Mesendoderm (in vitro differentiated cells): ENCODE results near the gene KCNK17.

Experiments used
- DNase-seq: peaks from one replicate; pipeline ENCODE4 v3.0.0; 2013
- H2AK5ac ChIP-seq: 2 replicates; pipeline ENCODE4 v1.6.1; 2013; ENCODE audit warnings: low read length, inconsistent platforms
- H2BK120ac ChIP-seq: 2 replicates; pipeline ENCODE4 v1.6.1; 2013; ENCODE audit warnings: low read depth, mild to moderate bottlenecking, low read length, moderate library complexity, mixed read lengths
- H2BK15ac ChIP-seq: replicated peaks from 2 replicates; pipeline ENCODE4 v1.6.1; 2013; ENCODE audit warnings: low read depth, mild to moderate bottlenecking, moderate library complexity
- H2BK5ac ChIP-seq: 2 replicates; pipeline ENCODE4 v1.6.1; 2013; ENCODE audit warnings: low read length, inconsistent platforms
- H3K18ac ChIP-seq: 2 replicates; pipeline ENCODE4 v1.6.1; 2013; ENCODE audit warnings: mild to moderate bottlenecking, low read length, mixed read lengths
- H3K23ac ChIP-seq: one replicate; pipeline ENCODE4 v1.6.1; 2013; ENCODE audit warnings: low read length
- H3K27ac ChIP-seq: 2 replicates; pipeline ENCODE4 v1.5.1; 2013; ENCODE audit warnings: low read depth, mild to moderate bottlenecking, inconsistent platforms, low read length, moderate library complexity
- H3K27me3 ChIP-seq: 2 replicates; pipeline ENCODE4 v1.6.1; 2013; ENCODE audit warnings: low read length, control low read depth, mild to moderate bottlenecking, inconsistent platforms; ENCODE audit not compliant: insufficient read depth, poor library complexity
- H3K36me3 ChIP-seq: 2 replicates; pipeline ENCODE4 v1.6.1; 2013; ENCODE audit warnings: low read length, inconsistent platforms; ENCODE audit not compliant: control insufficient read depth, insufficient read depth
- H3K4ac ChIP-seq: one replicate; pipeline ENCODE4 v1.6.1; 2013; ENCODE audit warnings: low read depth, mild to moderate bottlenecking, low read length, moderate library complexity
- H3K4me1 ChIP-seq: 2 replicates; pipeline ENCODE4 v1.6.1; 2013; ENCODE audit warnings: low read depth, low read length, inconsistent platforms; ENCODE audit not compliant: control insufficient read depth
- H3K4me2 ChIP-seq: 2 replicates; pipeline ENCODE4 v1.6.1; 2013; ENCODE audit warnings: low read length
- H3K4me3 ChIP-seq: 2 replicates; pipeline ENCODE4 v1.5.1; 2013; ENCODE audit warnings: mild to moderate bottlenecking, low read length
- H3K56ac ChIP-seq: one replicate; pipeline ENCODE4 v1.6.1; 2013; ENCODE audit warnings: low read length
- H3K79me1 ChIP-seq: 2 replicates; pipeline ENCODE4 v1.6.1; 2013; ENCODE audit warnings: low read length, inconsistent platforms
- H3K79me2 ChIP-seq: 2 replicates; pipeline ENCODE4 v1.6.1; 2013; ENCODE audit warnings: mild to moderate bottlenecking, low read length; ENCODE audit not compliant: control insufficient read depth, insufficient read depth
- H3K9ac ChIP-seq: 2 replicates; pipeline ENCODE4 v1.6.1; 2013; ENCODE audit warnings: low read length, inconsistent platforms
- H4K5ac ChIP-seq: one replicate; pipeline ENCODE4 v1.6.1; 2013; ENCODE audit warnings: low read length
- H4K8ac ChIP-seq: one replicate; pipeline ENCODE4 v1.6.1; 2013; ENCODE audit warnings: low read depth, mild to moderate bottlenecking, control low read depth, low read length, moderate library complexity
- WGBS: extraction: QIAGEN DNeasy Blood & Tissue Kit; methylation state at CpG from one replicate; pipeline ENCODE4 v1.1.7; 2013; ENCODE audit warnings: low lambda C conversion rate, missing lambda C conversion rate; ENCODE audit not compliant: insufficient coverage; ENCODE audit errors: extremely low coverage; 5-methylcytosine and 5-hydroxymethylcytosine counted together

The KCNK17 gene

DNA sequence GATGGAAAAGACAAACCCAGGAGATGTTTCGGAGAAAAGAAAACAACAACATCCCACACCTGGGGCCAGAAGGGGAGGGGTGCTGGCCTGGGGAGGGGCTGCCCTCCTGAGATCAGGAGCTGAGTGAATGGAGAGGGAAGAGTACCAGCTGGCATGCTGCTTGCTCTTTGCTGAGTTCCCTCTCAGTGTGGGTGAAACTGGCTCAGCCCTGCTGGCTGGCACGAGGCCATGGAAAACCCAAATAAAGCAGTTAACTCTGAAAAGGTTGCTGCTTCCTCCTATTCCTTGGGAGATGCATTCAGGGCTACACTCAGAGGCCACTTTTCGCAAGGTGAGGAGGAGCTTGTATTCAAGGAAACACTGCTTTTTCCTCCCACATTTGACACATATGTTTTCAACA is 16.3 kb upstream of the KCNK17 start:
- no peak overlapping the region for H2AK5ac ChIP-seq
- no peak overlapping the region for H3K4ac ChIP-seq
- H4K5ac ChIP-seq: no peak overlapping the region
- H2BK15ac ChIP-seq: no peak overlapping the region
- no peaks in the 10 kb centered on the region for H3K36me3 ChIP-seq
- H3K27ac ChIP-seq: no peak overlapping the region
- no peak overlapping the region for H3K56ac ChIP-seq
- no peak overlapping the region for H3K18ac ChIP-seq
- no peak overlapping the region for H2BK5ac ChIP-seq
- DNase-seq: no peak
- no peak overlapping the region for H3K9ac ChIP-seq
- no peak overlapping the region for H3K4me2 ChIP-seq
- no peak overlapping the region for H2BK120ac ChIP-seq
- no peaks in the 10 kb centered on the region for H3K79me1 ChIP-seq
- H3K79me2 ChIP-seq: no peaks in the 10 kb centered on the region
- no peak overlapping the region for H4K8ac ChIP-seq
- no peak overlapping the region for H3K23ac ChIP-seq
- no CpG with 5 or more reads among the region's 3 CpGs for WGBS
- no peaks in the 10 kb centered on the region for H3K27me3 ChIP-seq
- no peaks in the 10 kb centered on the region for H3K4me1 ChIP-seq
- no peak overlapping the region for H3K4me3 ChIP-seq

- Histone ChIP-seq H3K27me3 (no peaks in the 10 kb centered on the region), H4K5ac (no peak overlapping the region), H2BK15ac (no peak overlapping the region), H3K9ac (no peak overlapping the region), H3K56ac (no peak overlapping the region), H3K36me3 (no peaks in the 10 kb centered on the region), H2BK120ac (no peak overlapping the region), H3K4ac (no peak overlapping the region), H2AK5ac (no peak overlapping the region), H3K4me1 (no peaks in the 10 kb centered on the region), H3K79me2 (no peaks in the 10 kb centered on the region), H3K23ac (no peak overlapping the region), H3K4me3 (no peak overlapping the region), H4K8ac (no peak overlapping the region), H3K4me2 (no peak overlapping the region), H3K18ac (no peak overlapping the region), H3K27ac (no peak overlapping the region), H3K79me1 (no peaks in the 10 kb centered on the region), H2BK5ac (no peak overlapping the region)
- no peak for DNase-seq
- no CpG with 5 or more reads among the region's 3 CpGs for WGBS
Observed at GRCh38 chr6:39330057-39330456, 15.8 kb upstream of the KCNK17 start.

DNA sequence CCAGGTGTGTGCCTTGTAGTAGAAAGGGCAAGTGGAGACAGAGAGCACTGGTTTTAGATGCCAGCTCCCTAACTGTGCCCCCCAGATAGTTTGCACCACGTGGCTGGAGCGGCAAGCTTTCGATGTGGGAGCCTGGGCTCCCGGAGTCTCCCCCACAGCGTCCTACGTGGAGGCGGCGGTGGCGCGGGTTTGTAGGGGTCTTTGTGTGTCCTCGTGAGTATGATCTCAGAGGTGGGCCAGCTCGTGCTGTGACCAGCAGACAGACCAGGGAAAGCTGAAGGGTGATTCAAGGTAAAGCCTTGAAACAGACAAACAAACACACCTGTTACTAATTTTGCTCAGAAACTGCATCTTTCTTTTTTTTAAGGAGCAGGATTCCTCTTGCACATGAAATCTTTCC is 13.8 kb upstream of the KCNK17 start:
- Histone ChIP-seq H3K79me1 (no peaks in the 10 kb centered on the region), H2BK5ac (no peak overlapping the region), H2AK5ac (no peak overlapping the region), H3K27ac (no peak overlapping the region), H3K4ac (no peak overlapping the region), H2BK15ac (no peak overlapping the region), H3K36me3 (no peaks in the 10 kb centered on the region), H3K4me2 (no peak overlapping the region), H3K4me3 (no peak overlapping the region), H3K18ac (no peak overlapping the region), H3K56ac (no peak overlapping the region), H3K23ac (no peak overlapping the region), H3K79me2 (no peaks in the 10 kb centered on the region), H4K5ac (no peak overlapping the region), H3K9ac (no peak overlapping the region), H3K27me3 (no peaks in the 10 kb centered on the region), H3K4me1 (no peaks in the 10 kb centered on the region), H2BK120ac (no peak overlapping the region), H4K8ac (no peak overlapping the region)
- WGBS: no CpG with 5 or more reads among the region's 12 CpGs
- DNase-seq: no peak

DNA sequence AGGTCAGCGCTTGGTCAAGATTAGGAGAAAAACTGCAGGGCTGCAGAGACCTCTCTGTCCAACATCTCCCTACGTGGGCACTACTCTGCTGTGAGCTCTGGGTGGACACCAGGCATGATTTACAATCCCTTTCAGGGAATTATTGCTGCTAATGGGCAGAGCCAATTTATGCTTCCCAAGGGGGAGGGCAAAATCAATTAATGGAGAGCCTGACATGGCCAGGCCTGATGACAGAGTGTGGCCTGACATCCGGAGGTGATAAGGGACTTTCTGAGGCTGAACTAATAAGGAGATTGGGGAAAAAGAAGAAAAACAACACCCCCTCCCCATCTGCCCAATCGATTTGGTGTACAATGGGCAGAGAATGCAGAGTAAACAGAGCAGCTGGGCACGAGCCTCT is 13.3 kb upstream of the KCNK17 start:
- Histone ChIP-seq H3K27me3 (no peaks in the 10 kb centered on the region), H3K79me1 (no peaks in the 10 kb centered on the region), H3K9ac (no peak overlapping the region), H3K4me1 (no peaks in the 10 kb centered on the region), H3K23ac (no peak overlapping the region), H2BK15ac (no peak overlapping the region), H3K27ac (no peak overlapping the region), H2AK5ac (no peak overlapping the region), H4K5ac (no peak overlapping the region), H2BK120ac (no peak overlapping the region), H3K79me2 (no peaks in the 10 kb centered on the region), H4K8ac (no peak overlapping the region), H3K18ac (no peak overlapping the region), H3K4ac (no peak overlapping the region), H3K36me3 (no peaks in the 10 kb centered on the region), H3K56ac (no peak overlapping the region), H2BK5ac (no peak overlapping the region), H3K4me3 (no peak overlapping the region), H3K4me2 (no peak overlapping the region)
- no CpG with 5 or more reads among the region's 5 CpGs for WGBS
- no peak for DNase-seq

DNA sequence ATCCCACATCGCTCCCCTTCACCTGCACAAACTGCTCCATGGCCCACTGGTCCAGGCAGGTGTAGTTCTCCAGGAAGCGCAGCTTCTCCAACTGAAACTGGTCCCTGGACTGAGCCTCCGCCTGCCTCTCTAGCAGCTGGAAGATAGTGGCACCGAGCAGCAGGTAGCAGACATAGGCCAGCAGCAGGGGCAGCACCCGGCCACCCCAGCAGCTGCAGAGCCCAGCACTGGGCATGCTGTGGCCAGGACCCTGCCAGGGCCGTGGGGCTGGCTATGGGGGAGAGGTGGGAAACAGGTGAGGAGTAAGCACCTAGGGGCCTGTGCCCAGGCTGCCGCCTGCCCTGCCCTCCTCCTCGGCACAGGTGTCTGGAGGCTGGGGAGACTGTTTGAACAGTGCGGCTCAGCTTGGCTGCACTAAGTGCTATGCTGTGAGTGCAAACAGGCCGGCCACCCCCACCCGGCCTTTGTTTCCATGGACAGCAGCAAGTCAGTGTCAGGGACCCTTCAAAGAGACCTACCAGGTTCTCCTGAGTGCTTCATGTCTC is 8.2 kb upstream of the KCNK17 start, which contains the start of gene KCNK16:
KCNK16 (minus strand) TSS at position 397 of the 545 bp plus-strand sequence; CDS start at position 235, 162 bp downstream.
- Histone ChIP-seq H4K8ac (no peak within 1 kb of the TSS), H3K27me3 (no peaks in the 10 kb centered on the region), H3K4me2 (no peak within 1 kb of the TSS), H2BK5ac (no peak within 1 kb of the TSS), H3K23ac (no peak within 1 kb of the TSS), H3K79me1 (no peaks in the 10 kb centered on the region), H3K9ac (no peak within 1 kb of the TSS), H3K4ac (no peak within 1 kb of the TSS), H3K4me1 (no peaks in the 10 kb centered on the region), H2BK15ac (no peak within 1 kb of the TSS), H3K36me3 (no peaks in the 10 kb centered on the region), H2BK120ac (no peak within 1 kb of the TSS), H4K5ac (no peak within 1 kb of the TSS), H2AK5ac (no peak within 1 kb of the TSS), H3K18ac (no peak within 1 kb of the TSS), H3K79me2 (no peaks in the 10 kb centered on the region), H3K56ac (no peak within 1 kb of the TSS), H3K4me3 (no peak within 1 kb of the TSS), H3K27ac (no peak within 1 kb of the TSS)
- WGBS: no CpG with 5 or more reads among the region's 11 CpGs
- DNase-seq: no peak

GRCh38 chr6:39321761-39322160 is 7.5 kb upstream of the KCNK17 start:
- H4K8ac ChIP-seq: no peak overlapping the region
- no CpG with 5 or more reads among the region's 5 CpGs for WGBS

More at GRCh38 chr6:39321761-39322160, 7.5 kb upstream of the KCNK17 start:
- Histone ChIP-seq H3K4me1 (no peaks in the 10 kb centered on the region), H3K18ac (no peak overlapping the region), H3K27ac (no peak overlapping the region), H3K23ac (no peak overlapping the region), H3K79me1 (no peaks in the 10 kb centered on the region), H3K79me2 (no peaks in the 10 kb centered on the region), H3K4me3 (no peak overlapping the region), H3K27me3 (no peaks in the 10 kb centered on the region), H3K56ac (no peak overlapping the region), H3K4ac (no peak overlapping the region), H4K5ac (no peak overlapping the region), H2BK5ac (no peak overlapping the region), H2AK5ac (no peak overlapping the region), H3K9ac (no peak overlapping the region), H3K4me2 (no peak overlapping the region), H3K36me3 (no peaks in the 10 kb centered on the region), H2BK15ac (no peak overlapping the region), H2BK120ac (no peak overlapping the region)
- no peak for DNase-seq
